ENCODE results near the gene CRELD2.

Gene CRELD2

GRCh38 chr22:49933236-49934159, 15.1 kb downstream of the CRELD2 start:
- DNase-seq, result no peak

GRCh38 chr22:49934160-49934890, 15.9 kb downstream of the CRELD2 start:
- peak; percentile 57 to 69 (median 61) for DNase-seq

- peak; percentile 87 to 97 (median 92) for DNase-seq
Observed at GRCh38 chr22:49934891-49935557, 16.6 kb downstream of the CRELD2 start.

- peak in 1 of 3 donors; percentile 56 for DNase-seq
Observed at GRCh38 chr22:49935561-49935960, 17.1 kb downstream of the CRELD2 start.

- DNase-seq, result peak; percentile 100
Observed at GRCh38 chr22:49936018-49936972, 17.9 kb downstream of the CRELD2 start.

DNA sequence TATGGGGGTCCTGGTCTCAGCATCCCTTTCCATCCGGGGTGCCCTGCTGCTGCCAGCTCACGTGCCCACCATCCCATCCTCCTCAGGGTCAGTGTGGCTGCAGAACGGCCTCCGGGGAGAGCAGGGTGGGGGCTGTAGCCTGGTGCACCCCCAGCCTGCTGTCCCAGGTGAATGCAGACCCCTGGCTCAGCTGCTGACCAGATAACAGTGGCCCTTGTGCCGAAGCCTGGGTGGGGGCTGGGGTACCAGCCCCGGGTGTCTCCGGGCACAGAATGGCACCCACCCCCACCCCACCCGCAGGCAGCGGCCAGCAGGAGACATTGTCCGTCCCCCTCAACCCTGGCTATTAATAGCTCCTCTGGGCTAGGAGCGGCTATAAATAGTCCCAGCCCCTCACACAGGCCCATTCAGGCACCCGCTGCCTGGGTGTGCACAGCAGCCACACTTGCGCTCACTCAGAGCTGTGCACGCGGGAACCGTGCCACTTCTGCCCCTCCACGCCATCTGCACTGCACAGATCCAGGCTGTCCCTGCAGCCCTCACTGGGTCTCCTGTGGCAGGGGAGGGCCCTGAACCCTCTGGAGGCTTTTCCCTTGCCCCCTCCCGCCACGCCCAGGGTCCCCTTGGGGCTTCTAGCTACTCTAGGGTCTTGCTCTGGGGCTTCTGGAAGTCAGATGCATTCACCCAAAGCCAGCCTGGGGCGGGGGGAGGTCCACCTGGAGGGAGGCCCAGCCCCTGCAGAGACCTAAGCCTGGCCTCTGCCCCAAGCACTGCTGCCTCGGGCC, 18.7 kb downstream of the CRELD2 start:
- no peak for DNase-seq

DNA sequence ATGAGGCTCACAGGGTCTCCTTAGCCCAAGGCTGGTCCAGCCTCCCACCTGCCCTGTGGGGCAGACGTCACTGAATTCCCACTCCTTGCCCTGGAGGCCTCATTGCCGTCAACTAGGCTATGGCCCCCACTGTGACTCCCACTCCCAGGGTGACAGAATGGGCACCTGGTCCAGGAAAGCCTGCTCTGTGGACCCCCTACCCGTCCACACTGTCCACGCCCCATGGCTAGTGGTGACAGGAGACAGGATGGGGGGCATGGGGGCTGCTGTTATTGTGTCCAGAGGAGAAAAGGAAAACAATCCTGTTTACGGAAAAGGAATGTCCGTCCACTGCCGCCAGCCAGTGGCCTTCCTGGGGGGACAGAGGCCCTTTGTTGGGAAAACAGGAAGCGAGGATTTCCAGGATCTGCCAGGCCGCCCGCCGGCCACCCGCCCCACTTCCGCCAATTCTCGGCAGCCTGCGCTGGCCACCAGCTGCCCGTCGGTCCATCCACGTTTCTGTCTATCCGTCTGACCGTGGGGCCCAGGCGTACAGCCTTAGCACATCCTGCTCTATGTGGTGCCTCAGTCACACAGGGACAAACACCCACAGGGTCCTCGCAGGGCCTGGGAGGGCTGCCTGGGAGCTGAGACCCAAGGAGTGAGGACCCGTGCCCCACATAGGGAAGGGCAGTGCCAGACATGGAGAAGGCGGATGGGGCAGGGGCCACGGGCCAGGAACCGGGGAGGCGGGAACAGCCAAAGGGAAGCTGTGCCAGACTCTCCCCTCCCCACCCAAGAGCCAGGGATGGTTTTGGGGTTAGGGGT, 19.5 kb downstream of the CRELD2 start:
- no peak for DNase-seq

DNA sequence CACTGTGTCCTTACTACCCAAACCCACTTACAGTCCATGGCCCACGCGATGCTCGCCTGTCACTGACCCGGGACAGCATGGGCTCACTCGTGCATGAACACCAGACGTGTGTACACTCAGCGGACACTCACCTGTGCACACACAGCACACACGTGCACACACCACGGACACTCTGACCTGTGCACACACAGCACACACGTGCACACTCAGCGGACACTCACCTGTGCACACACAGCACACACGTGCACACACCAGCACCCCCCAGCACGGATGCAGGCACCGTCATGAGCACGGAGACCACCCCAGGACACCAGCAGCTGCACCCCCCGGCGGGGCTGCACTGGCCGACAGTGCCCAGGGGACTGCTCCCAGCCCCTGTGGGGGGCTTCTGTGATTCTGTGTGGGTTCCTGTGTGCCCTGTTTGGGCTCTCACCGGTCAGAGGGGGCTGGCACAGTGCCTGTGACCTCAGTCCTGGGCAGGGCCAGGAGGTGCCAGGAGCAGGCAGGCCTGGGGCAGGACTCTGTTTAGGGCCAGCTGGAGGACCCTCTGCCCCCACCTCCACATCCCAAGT, 20.2 kb downstream of the CRELD2 start:
- no peak for DNase-seq

- DNase-seq, result no peak
Observed at GRCh38 chr22:49941507-49942316, 23.3 kb downstream of the CRELD2 start.

DNA sequence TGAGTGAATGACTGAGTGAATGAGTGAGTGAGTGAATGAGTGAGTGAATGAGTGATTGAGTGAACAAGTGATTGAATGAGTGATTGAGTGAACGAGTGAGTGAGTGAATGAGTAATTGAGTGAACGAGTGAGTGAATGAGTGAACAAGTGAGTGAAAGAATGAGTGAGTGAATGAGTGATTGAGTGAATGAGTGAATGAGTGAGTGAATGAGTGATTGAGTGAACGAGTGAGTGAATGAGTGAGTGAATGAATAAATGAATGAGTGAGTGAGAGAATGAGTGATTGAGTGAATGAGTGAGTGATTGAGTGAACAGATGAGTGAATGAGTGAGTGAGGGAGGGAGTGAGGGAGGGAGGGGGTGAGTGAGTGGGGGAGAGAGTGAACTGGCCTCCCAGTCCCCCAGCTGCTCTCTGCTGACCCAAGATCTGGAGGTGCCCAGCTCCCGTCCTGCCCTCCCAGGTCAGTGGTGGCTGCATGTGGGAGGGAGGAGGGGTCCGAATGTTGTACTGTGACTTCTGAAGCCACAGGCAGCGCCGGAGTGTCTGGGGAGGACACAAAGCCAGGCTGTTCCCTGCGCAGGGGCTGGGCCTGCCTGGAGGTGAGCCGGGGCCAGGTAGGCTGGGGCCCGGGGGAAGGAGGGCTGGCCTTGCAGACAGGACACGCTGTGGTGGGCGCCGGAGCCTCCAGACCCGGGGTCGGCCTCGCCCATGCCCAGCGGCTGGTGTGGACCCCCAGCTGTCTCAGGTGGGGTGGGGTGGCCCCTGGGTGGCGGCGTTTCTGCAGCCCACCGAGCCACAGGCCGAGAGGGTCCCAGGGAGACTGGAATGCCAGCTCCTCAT, 24.4 kb downstream of the CRELD2 start:
- no peak for DNase-seq

DNA sequence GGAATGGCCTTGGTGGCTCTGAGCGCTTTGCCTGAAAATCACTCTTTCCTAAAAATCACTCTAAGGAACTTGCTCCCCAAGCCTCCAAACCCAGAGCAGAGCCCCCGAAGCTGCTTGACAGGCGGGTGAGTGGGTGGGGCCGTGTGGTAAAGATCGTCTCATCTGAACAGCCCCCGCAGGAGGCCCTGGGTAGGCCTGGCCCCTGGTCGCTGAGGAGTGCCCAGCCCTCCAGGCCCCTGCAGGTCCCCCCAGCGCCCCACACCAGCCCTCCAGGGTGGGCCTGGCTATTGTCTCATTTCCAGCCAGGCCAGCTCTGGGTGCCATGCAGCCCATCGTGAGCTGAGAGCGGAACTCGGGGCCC, 25.0 kb downstream of the CRELD2 start:
- DNase-seq, result no peak

DNA sequence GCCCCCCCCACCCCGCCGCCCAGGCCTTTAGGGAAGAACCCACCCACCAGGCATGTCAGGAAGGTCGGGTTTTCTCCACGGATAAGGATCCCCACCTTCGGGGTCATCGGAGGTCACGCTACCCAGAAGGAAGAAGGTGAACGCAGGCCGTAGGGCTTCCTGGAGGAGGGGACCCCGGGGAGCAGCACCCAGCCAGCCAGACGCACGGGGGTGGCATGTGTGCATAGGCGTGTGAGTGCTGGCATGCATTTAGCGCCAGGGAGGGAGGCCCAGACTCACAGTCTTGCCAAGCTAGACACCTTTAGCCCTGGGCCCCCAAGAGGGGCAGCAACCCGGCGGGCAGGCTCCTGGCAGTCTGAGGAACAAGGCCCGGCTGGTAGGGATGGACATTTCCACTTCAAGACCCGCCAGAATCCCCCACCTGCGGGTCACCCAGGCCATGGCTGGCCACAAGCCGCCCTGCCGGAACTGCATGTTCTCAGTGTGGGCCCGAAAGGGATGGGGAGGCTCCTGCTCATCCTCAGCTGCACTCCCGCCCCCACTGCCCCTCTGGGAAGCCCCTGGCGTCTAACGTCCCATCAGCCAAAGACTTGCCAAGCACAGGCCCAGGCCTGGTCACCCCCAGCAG, 25.5 kb downstream of the CRELD2 start:
- DNase-seq, result no peak

GRCh38 chr22:49944399-49944891, 26.0 kb downstream of the CRELD2 start:
- no peak for DNase-seq

DNA sequence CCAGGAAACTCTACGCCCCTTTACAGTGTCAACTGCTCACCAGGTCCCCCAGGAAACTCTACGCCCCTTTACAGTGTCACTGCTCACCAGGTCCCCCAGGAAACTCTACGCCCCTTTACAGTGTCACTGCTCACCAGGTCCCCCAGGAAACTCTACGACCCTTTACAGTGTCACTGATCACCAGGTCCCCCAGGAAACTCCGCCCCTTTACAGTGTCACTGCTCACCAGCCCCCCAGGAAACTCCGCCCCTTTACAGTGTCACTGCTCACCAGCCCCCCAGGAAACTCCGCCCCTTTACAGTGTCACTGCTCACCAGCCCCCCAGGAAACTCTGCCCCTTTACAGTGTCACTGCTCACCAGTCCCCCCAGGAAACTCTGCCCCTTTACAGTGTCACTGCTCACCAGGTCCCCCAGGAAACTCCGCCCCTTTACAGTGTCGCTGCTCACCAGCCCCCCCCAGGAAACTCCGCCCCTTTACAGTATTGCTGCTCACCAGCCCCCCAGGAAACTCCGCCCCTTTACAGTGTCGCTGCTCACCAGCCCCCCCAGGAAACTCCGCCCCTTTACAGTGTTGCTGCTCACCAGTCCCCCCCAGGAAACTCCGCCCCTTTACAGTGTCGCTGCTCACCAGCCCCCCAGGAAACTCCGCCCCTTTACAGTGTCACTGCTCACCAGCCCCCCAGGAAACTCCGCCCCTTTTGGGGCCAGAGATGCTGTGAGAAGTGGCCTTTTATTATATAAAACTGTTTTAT, 26.8 kb downstream of the CRELD2 start:
- DNase-seq, result peak; percentile 45 to 75 (median 61)

DNA sequence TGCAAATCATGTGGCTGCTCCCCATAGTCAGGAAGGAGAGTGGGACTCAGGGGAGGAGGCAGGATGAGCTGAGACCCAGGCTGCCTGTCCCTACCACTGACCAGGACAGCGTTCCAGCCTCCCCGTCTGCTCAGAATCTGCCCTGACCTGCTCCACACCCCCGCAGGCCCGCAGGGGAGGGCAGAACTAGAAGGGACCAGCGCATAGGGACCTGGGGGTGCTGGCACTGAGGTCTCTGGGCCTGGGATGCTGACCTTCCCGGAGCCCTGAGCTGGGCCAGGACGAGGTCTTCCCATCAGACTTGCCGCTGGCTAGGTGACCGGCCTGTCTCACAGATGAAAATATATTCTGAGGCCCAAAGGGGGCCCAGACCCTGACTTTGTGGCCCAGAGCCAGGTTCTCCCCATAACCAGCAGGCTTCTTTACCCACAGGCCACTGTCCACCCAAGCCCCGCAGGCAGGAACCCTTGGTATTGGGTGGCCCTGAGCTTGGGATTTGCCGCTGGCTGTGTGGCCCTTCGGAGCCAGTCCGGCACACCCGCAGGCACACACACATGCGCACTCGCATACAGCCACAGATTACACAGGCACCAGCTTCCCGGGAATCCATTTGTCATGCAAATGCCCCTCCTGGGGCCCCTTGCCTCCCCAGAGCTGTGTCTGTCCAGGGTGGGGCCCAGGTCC, 28.3 kb downstream of the CRELD2 start:
- DNase-seq, result no peak

DNA sequence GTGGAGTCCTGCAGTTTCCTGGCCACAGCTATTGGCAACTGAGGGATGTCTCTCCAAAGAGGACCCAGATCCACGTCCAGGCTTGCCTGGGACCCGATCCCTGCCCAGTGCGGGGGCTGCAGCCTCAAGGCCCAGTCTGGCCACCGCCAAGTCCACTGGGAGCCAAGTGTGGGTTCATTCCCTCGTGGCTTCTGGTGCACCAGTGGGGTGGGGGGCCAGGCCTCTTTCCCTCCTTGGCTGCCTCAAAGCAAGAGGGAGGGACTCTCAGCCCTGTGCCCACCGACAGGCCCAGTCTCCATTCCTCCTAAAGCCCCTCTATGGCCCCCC, 28.8 kb downstream of the CRELD2 start:
- DNase-seq, result no peak
